Endometrial microvascular endothelial cells (primary cell): ENCODE results near the gene KIDINS220. TPM values are rescaled to one million over a fixed set of nuclear protein-coding genes. Genes with fewer than 3 reads are reported as not detected.

Source experiments
- in situ Hi-C: cut with HindIII; loops from 2 replicates; pipeline ENCODE4 v1.10.0; 2017; ENCODE audit warnings: low sequenced_read_pairs, low pct_unique_long_range_greater_than_20kb; ENCODE audit errors: inconsistent ontology term
- total RNA-seq: library from RNA; depleted of rRNA; stranded (reverse); fragments of >200 nt; gene quantifications from one replicate; pipeline ENCODE4 v1.2.3, GENCODE V29; 2015; ENCODE audit errors: inconsistent ontology term

Gene KIDINS220
- total RNA-seq, 1 donor from 2014 or later, result 27.0 TPM

DNA sequence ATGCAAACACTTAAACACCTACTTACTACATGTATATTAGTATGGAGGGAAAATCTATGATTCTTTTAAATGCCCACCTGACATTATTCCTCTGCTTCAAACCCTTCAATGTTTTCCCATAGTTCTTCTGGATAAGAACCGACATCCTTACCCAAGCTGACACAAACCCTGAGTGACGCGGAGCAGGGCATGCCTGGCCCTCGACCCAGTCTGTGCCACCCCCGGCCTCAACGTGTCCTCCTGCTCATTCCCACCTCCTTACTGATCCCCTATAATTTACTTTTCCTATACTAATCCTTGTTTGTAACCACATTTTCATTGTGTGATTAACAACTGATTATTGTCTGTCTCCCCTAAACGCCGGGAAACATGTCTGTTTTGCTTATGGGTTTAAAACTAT lies 17.5 kb downstream of the KIDINS220 start:
- in situ Hi-C loops, result no loop called here

DNA sequence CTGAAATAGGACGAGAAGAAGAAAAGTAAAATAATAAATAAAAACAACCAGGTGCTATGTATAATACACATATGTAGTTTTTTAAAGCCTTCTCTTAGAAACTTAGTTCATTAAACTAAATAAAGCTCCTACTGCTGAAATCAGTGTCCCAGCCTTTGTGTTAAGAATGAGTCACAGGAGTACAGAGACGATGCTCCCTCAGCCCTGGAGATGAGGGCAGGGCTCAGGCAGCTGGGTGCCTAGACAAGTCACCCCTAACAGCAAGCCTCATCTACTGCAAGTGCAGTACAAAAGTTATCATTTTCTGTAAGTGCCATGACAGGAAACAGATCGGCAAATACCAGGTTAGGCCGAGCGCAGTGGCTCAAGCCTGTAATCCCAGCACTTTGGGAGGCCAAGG lies 18.2 kb downstream of the KIDINS220 start:
- in situ Hi-C loops, result no loop called here

DNA sequence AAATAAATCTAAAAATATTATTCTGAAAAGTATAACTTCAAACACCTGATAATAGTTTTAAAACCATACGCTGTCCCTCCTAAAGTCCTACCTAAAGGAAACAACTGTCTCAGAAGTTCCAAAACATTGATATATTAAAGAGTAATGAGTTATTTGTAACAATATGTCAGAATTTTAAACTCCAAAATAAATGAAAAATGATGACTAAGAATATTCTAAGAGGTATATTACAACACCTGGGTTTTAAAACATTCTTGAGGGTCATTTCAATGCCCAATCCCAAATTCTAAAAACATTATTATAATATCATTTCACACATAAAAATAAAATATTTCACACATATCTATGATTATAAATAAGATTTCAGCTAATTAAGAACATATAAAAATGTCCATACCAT lies 20.2 kb downstream of the KIDINS220 start:
- in situ Hi-C loops, result no loop called here

DNA sequence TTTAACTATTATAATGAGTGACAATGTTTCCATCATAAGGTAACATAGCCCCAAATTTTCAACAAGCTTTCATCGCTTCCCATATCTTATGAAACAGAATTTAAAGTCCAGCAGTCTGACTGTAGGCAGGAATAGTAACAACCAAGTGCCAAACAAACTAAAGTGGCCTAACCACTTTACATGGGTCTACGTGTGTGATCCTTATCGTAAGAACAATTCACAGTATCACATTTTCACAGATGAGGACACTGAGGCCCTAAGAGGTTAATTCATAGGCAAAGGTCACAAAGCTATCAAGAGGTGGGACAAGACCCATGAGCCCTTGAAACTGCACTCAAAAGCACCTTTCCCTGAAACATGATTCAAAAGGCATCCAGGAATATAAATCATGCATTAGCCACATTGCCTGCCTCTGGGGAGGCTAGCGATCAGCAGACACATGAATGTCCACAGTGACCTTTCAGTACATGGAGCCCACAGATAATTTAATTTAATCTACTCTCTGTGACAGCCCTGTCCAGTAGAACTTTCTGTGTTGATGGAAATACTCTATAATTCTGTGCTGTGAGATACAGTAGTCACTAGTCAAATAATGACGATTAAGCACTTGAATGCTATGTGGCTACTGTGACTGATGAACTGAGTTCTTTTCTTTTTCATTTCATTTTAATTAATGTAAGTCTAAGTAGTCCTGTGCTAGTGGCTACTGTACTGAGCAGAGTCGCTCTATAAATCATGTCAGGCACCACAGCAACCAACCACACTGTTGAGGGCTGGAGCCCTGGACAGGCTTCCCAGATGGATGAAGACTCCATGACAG lies 30.3 kb downstream of the KIDINS220 start:
- in situ Hi-C loops, result no loop called here

DNA sequence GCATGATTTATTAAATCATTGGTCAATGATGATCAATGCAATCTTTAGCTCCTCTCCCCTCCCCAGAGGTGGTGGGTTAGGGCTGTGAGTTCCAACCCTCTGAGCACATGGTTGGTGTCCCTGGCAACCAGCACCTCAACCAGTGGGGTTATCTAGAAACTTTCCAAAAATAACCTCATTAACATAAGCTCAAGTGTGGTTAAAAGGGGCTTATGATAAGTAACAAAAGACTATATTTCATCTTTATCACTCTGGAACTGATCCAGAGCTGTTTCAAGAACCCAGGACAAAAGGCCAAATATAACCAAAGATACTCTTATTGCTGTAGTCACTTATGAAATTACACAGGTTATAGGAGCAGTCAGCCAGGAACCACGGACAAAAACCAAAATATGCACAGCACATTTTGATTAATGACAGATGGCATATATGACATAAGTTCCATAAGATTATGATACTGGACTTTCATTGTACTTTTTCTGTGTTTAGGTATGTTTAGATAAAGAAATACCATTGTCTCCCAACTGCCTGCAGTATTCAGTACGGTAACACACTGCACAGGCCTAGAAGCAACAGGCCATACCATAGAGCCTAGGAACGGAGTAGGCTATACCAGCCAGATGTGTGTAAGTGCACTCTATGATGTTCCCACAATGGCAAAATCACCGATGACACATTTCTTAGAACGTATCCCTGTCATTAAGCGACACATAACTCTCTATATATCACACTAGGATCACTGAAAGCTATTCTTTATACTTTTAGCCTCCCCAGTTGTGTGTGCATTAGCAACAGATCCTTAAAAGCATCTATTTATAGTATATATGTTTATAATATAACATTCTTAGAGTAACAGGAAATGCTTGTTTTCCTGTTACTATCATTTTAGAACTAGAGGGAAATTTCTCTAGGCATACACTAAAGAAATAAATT lies 31.9 kb downstream of the KIDINS220 start:
- in situ Hi-C loops, result no loop called here

GRCh38 chr2:8803658-8804379 lies 33.6 kb downstream of the KIDINS220 start:
- in situ Hi-C loops, result no loop called here

DNA sequence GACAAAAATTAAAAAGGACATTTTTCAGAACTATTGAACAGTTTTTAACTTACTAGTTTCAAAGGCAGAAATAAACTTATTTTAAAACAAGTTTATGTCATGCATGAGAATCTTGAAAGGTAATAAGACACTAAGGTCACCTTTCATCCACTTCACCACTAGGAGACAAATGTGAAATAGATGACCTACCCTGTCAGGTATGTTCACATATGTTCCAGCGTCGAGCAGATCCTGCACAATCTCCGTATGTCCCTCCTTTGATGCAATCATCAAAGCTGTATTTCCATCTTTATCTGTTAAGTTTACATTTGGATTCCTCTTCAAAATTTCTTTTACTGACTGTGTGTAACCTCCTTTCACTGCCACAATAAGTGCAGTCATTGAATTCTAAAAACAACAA lies 34.7 kb downstream of the KIDINS220 start:
- in situ Hi-C loops, result no loop called here

DNA sequence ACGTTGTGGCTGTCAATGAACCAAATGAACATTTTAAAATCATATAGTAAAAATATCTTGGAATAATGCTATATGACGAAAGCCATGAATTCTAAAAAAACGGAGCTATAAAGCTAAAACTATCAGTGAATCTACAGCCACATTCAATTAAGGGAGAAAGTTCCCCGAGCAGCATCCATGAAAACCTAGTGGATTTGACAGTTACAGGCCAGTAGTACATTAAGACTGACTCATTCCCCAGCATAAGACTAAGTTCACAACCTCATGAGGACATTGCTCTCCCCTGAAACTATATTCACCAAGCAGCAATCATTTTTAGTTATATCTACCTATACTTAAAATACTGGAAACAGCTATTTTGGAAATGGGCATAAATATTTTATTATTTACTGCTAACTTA lies 36.6 kb downstream of the KIDINS220 start:
- in situ Hi-C loops, result no loop called here

DNA sequence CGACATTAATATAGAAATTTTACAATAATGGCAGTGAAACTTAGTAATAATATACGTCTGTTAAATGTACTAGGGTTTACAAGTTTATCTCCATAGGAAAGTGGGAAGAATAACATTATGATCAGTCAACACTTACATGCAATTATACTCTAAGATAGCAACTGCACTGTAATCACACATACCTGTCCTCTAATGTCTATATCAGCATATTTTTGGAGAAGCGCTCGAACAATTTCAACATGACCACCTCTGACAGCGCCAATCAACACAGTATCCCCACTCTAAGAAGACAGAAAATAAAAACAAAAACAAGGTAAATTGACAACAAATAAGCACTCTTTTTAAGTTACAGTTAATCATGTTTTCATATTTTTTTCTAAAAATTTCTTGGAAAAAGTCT lies 37.2 kb downstream of the KIDINS220 start:
- in situ Hi-C loops, result no loop called here

DNA sequence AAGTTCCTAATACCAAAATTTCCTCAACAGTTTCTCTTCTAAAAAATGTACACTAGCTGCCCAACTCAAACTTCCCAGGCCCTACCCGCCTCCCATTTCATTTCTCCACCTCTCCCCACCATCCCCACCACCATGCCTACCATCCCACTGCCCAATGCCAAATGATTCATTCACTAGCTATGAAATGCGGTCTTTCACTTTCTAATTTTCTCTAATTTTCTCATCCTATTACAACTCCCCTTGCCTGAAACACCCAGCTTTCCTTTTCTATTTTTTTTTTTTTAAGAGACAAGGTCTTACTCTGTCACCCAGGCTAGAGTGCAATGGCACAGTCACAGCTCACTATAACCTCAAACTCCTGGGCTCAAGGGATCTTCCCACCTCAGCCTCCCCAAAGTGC lies 38.4 kb downstream of the KIDINS220 start:
- in situ Hi-C loops, result no loop called here

GRCh38 chr2:8798393-8798792 lies 39.0 kb downstream of the KIDINS220 start:
- in situ Hi-C loops, result no loop called here

DNA sequence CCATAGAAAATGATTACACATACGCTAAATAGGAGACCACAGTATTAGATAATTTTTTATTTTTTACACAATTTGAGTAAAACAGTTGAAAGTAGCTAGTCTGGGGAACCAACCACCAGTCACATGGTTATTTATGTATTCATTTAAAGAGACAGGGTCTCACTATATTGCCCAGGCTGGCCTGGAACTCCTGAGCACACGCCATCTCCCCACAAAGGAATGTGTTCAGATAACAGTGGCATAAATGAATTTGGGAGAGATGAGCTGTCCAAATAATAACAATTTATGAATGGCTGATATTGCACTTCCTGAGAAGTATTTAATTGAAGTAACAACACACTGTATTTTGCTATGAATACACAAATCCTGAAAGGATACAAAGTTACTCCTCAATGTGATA lies 39.7 kb downstream of the KIDINS220 start:
- in situ Hi-C loops, result no loop called here

- in situ Hi-C loops, result no loop called here
These were observed 40.4 kb downstream of the KIDINS220 start for GRCh38 chr2:8796878-8797550.

DNA sequence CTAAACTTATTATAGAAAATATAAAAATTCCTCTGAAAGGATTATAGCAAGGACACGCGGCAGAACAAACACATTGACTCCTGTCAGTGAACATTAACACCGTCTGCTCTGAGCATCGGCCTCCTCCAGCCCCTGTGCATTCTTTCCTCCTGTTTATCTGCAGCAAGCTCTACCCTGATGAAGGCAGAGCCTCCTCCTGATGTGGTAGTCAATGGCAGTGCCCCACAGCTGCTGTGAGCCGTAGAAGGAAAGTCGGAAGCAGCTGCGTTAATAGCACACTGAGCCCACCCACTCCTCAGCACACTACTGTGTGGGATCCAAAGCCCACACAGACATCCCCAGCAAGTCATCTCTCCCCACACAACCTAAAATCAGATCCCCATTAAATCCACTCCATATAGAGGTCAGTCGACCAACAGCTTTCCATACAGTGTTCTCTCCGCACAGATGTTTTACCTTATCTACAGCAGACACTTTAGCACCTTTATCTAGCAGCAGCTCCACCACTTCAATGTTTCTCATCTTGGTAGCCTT lies 41.0 kb downstream of the KIDINS220 start:
- in situ Hi-C loops, result no loop called here

- in situ Hi-C loops, result no loop called here
These were observed 42.2 kb downstream of the KIDINS220 start for GRCh38 chr2:8794923-8795825.

- in situ Hi-C loops, result no loop called here
These were observed 46.7 kb downstream of the KIDINS220 start for GRCh38 chr2:8790739-8791162.

GRCh38 chr2:8786463-8786862 lies 51.0 kb downstream of the KIDINS220 start:
- in situ Hi-C loops, result no loop called here
